ENCODE data around the gene CDKN2D.

The CDKN2D gene

DNA sequence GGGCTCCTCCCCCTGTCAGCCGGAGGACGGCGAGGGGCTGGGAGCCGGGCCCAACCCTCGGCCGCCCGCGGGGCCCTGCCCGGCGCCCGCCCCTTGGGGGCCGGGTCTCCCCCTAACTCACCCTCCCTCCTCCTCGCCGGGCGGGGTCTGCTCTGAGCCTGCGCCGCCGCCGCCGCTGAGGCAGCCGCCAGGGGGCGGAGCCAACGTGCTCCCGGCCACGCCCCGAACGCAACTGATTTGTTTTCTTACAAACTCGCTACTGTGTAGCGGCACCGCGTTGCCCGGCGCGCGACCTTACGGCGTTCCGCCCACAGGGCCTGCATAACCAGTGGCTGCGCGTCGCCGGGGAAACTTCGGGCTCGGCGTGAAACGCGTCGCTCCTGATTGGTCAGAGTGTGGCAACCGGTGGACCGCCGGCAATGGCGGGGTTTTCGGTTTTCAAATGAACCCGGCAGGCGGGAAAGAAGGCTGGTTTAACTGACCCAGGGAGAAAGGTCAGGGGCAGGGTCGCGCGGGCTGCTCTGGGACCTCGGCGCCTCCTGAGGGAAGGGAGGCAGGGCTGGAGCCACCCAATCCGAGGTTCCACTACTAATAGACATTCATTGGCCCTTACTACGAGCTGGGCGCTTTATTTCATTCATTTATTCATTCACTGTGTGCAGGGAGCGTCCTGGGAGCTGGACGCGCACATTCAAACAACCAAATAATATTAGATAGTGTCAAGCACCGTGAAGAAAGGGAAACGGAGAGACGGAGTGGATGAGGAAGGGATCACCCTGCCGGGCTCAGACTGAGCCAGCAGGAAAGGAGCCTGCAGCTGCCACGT, at the start of gene CDKN2D:
TSS of gene CDKN2D (minus strand) at position 154 of the 826 bp plus-strand sequence. CDS start 326 bp downstream, outside the sequence.
- DNase-seq, result peak; percentile 100

DNA sequence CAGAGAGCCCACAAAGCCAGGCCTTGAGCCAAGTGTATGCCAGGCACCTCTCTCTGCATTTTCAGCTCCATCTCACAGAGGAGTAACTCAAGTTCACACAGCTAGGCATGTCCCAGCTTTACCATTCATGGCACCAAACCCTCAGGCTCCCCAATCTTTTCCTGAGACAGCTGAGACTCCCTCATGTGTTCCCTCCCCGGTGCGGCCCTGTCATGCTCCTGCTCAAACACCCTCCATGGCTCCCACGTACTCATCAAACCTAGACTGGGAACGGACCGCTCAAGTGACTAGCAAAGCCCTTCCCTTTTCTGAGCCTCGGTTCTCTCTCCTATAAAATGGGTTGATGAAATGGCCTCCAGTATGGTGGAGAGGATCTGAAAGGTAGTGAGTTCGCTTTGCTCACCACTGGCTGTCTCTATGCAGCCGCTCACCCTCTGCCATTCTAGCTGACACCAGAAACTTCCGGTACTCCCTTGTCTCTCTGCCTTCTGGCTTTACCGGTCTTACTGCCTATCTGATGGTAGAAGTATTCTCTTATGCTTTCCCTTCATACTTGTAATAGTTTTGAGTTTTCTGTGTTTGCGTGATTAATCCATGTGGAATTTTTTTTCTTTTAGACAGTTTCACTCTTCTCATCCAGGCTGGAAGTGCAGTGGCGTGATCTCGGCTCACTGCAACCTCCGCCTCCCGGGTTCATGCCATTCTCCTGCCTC, 48.8 kb upstream of the CDKN2D start:
- DNase-seq, result no peak

DNA sequence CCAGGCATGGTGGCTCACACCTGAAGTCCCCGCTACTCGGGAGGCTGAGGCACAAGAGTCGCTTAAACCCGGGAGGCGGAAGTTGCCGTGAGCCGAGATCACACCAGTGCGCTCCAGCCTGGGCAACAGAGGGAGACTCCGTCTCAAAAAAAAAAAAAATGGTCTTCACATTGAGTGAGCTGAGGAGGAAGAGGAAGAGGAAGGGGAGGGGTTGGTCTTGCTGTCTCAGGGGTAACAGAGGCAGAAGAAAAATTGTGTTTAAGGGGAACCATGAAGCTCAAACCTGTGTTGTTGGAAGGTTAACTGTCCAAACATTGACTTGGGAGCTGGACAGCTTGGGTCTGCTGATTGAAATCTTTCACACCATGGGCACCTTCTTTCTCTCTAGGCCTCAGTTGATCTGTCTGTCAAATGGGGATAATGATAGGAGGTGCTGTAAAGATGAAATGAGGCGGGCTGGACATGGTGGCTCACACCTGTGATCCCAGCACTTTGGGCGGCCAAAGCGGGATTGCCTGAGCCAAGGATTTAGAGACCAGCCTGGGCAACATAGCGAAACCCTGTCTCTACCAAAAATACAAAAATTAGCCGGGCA, 46.7 kb upstream of the CDKN2D start:
- no peak for DNase-seq

DNA sequence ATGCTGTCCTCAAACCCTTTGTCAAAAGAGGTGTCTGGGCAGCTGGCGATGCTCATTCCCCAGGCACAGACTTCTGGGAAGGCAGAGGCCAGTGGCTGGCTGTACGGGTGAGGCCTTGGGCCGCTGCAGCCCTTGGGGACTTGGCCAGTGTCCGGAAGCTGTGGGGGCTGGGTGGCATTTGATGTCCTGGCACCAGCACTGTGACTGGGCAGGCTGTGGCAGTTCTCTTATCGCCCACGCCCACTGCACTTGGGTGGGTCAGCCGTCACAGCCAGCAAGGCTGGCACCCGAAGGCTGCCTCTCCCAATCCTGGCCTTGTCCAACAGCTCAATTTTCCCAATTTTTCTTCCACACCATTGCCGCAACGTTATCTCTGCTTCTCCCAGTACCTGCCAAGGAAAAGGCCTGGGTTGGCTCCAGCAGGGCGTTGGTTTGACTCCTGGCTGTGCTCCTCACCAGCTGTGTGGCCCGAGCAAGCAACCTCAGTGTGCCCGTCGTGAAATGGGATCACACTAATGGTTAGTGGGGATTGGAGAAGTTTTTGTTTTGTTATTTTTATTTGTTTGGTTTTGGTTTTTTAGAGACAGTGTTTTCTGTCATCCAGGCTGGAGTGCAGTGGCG, 43.8 kb upstream of the CDKN2D start:
- DNase-seq, result no peak

- no peak for DNase-seq
Measured at GRCh38 chr19:10611907-10612306, 43.1 kb upstream of the CDKN2D start.

DNA sequence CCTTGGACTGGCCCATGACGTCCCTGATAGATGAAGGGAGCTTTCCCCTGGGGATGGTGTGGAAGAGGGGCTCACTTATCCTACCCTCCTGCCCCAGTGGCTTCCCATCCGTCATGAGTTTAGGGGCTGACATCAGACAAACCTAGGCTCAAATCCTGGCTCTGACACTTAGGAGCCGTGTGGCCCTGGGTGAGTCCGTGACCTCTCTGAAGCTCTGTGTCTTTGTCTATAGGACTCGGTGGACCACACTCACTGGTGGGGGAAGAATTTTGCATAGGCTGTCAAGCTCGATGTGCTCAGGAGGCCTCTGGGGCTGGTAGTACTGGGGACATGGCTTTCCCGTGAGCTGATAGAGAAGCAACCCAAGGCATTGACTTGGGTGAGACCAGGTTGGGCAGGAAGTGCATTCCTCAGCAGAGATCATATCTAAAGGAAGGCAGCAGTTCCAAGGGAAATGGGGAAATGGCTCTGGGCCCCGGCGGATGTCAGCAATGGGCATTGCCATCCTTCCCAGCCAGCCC, 35.7 kb upstream of the CDKN2D start:
- DNase-seq, result no peak

- DNase-seq, result peak; percentile 21
Measured at GRCh38 chr19:10603873-10604459, 35.2 kb upstream of the CDKN2D start.

GRCh38 chr19:10603084-10603872, 34.5 kb upstream of the CDKN2D start:
- no peak for DNase-seq

- peak; percentile 79 for DNase-seq
Measured at GRCh38 chr19:10602330-10603083, 33.7 kb upstream of the CDKN2D start.

DNA sequence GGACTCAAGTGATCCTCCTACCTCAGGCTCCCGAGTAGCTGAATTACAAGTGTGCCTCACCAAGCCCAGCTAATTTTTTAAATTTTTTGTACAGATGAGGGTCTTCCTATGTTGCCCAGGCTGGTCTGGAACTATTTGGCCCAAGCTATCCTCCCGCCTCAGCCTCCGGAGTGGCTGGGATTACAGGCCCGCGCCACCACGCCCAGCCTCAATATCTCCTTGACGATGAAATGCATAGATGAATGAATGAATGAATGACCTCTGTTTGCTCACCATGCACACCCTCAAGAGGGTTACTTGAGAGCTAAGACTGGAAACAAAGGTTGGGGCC, 33.2 kb upstream of the CDKN2D start:
- no peak for DNase-seq

DNA sequence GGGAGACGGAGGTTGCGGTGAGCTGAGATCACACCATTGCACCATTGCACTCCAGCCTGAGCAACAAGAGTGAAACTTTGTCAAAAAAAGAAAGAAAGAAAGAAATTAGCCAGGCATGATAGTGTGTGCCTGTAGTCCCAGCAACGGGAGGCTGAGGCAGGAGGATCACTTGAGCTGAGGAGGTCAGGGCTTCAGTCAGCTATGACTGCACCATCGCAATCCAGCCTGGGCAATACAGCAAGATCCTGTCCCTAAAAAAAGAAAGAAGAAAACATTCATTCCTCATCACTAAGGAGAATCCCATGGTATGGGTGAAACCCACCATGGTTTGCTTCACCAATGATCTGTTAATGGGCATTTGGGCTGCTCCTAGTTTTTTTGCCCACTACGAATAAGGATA, 31.4 kb upstream of the CDKN2D start:
- no peak for DNase-seq

DNA sequence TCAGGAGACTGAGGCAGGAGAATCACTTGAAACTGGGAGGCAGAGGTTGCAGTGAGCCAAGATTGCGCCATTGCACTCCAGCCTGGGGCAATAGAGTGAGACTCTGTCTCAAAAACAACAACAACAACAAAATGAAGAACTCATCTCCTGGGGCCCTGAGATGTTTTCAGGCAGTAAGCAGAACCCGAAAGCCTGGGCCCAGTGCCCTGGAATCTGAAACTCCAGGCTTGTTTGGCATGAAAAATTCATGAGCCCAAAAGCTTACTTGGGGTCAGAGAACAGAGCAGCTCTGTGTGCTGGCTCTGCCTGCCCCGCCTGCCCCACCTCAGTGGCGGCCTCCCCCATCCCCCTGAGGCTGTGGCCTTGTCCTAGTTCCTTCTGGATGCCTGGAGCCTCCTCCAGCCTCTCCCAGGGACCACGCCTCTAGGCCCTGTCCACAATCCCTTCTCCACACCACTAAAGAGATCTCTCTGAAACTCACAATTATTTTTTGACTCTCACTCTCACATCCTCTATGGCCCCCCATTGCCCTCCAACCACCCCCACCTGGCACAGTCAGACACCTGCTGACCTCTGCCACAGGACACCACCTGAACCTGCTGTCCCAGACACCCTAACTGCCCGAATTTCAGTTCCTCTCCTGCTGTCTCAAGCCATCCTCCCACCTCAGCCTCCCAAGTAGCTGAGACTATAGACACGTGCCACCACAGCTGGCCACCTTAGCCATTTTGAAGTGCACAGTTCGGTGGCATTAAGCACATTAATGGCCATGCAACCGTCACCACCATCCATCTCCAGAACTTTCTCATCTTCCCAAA, 25.2 kb upstream of the CDKN2D start:
- DNase-seq, result no peak

- DNase-seq, result no peak
Measured at GRCh38 chr19:10593148-10593547, 24.4 kb upstream of the CDKN2D start.

DNA sequence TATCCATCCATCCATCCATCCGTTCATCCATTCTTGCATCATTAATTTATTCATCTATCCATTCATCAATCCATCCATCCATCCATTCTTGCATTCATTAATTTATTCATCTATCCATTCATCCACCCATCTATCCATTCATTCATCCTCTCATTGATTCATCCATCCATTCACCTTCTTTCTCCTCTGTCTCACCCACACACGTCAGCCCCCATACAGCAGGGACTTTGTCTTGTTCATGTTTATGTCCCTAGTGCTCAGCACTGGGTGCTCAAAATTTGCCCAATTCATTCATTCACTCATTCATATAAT, 19.0 kb upstream of the CDKN2D start:
- DNase-seq, result no peak

DNA sequence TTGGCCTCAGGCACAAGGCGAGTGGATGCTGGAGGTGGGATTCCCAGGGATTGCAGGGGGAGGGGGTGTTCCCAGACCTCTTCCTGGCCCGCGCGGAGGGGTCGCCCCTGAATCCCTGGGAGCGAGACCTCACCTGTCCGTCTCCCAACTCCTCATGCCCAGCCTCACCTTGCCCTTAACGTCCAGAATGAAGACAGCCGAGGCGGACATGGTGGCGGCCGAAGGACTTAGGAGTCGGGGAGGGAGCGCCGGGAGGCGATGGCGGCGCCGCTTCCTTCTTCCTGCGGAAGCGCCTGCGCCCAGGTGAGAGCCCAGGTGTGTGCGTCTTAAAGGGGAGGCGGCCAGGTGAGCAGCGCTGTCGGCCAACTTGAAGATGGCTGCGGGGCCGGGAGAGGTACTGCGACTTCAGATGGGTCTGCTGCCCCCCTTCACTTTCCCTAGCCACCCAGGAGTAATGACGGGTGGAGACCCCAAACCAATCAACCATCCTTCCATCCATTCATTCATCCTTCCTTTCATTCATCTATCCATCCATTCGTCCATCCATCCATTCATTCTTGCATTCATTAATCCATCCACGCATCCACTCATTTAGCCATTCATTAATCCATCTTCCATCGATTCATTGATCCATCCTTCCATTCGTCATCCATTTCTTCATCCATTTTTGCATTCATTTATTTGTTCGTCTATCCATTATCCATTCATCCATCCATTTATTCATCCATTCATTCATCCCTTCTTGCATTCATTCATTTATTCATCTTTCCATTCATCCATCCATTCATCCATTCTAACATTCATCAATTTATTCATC, 18.5 kb upstream of the CDKN2D start, which contains the start of gene AP1M2:
TSS of gene AP1M2 (minus strand) at position 291 of the 817 bp plus-strand sequence. CDS start at position 210, 81 bp downstream.
- DNase-seq, result peak; percentile 88

DNA sequence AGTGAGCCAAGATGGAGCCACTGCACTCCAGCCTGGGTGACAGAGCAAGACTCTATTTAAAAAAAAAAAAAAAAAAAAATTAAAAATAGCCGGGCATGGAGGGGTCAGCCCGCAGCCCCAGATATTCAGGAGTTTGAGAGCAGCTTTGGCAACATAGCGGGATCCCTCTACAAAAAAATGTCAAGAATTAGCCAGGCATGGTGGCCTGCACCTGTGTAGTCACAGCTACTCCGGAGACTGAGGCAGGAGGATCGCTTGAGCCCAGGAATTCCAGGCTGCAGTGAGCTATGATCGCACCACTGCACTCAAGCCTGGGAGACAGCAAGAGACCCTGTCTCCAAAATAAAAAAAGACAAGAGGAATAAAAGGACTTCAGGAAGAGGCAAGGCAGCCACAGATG, 17.6 kb upstream of the CDKN2D start:
- no peak for DNase-seq

- no peak for DNase-seq
Measured at GRCh38 chr19:10583036-10583776, 14.4 kb upstream of the CDKN2D start.

GRCh38 chr19:10582091-10582490, 13.3 kb upstream of the CDKN2D start:
- DNase-seq, result no peak

Data from NCI-H146 (cell line).